HepG2 (cell line): Measurements from ENCODE around the gene RNU1-1.
"Not testable (repeated sequence)": the region's sequence is repeated elsewhere in the genome, so short reads cannot be mapped to it uniquely, and the experiment has no call there.

Experiments used
- ATF2 ChIP-seq: sonication (generic); formaldehyde crosslinking; IDR thresholded peaks from 2 replicates; pipeline ENCODE4 v1.4.0; 2020; ENCODE audit warnings: missing genetic modification reagents
- PAWR ChIP-seq: sonication (generic); formaldehyde crosslinking; IDR thresholded peaks from 2 replicates; pipeline ENCODE4 v1.4.0; 2020; ENCODE audit warnings: missing genetic modification reagents, mild to moderate bottlenecking, borderline replicate concordance
- POLR2A ChIP-seq, 2 experiments: IDR thresholded peaks; 2 replicates each; pipeline ENCODE4 v1.6.1; 2011; ENCODE audit warnings: low read depth in 2 of 2, low read length in 2 of 2, mild to moderate bottlenecking in 1 of 2, moderate library complexity in 1 of 2; ENCODE audit not compliant: insufficient read depth in 1 of 2
- TF ChIP-seq, protein P1 (sequence below): sonication (generic); formaldehyde crosslinking; IDR thresholded peaks from 2 replicates; pipeline ENCODE4 v1.4.0; 2020; ENCODE audit warnings: missing genetic modification reagents

DNA sequence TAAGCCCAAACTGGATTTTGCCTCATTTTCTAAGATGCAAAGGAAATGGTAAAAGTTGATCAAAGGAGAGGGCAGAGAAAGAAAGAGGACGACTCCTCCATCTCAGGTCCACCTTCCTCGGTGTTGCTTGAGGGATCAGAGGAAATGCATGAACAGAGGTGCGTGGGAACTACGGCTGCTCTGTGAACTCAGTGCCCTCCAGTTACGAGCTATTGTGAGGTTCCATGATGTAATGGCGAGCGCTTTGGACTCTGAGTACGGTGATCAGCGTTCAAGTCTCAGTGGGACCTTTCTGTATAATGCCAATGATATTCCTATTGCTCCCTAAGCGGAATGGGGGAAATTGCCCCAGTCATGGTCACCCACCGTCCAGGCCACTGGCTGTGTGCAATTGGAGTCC, 39.2 kb upstream of the RNU1-1 start:
- TF ChIP-seq, protein P1, sequence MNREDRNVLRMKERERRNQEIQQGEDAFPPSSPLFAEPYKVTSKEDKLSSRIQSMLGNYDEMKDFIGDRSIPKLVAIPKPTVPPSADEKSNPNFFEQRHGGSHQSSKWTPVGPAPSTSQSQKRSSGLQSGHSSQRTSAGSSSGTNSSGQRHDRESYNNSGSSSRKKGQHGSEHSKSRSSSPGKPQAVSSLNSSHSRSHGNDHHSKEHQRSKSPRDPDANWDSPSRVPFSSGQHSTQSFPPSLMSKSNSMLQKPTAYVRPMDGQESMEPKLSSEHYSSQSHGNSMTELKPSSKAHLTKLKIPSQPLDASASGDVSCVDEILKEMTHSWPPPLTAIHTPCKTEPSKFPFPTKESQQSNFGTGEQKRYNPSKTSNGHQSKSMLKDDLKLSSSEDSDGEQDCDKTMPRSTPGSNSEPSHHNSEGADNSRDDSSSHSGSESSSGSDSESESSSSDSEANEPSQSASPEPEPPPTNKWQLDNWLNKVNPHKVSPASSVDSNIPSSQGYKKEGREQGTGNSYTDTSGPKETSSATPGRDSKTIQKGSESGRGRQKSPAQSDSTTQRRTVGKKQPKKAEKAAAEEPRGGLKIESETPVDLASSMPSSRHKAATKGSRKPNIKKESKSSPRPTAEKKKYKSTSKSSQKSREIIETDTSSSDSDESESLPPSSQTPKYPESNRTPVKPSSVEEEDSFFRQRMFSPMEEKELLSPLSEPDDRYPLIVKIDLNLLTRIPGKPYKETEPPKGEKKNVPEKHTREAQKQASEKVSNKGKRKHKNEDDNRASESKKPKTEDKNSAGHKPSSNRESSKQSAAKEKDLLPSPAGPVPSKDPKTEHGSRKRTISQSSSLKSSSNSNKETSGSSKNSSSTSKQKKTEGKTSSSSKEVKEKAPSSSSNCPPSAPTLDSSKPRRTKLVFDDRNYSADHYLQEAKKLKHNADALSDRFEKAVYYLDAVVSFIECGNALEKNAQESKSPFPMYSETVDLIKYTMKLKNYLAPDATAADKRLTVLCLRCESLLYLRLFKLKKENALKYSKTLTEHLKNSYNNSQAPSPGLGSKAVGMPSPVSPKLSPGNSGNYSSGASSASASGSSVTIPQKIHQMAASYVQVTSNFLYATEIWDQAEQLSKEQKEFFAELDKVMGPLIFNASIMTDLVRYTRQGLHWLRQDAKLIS (CRISPR knock-in tag): not testable (repeated sequence)
- TF ChIP-seq POLR2A (IDR thresholded peaks at IDR 0.05; ENCODE audit: insufficient read depth in 1 of 2, low read depth in 2 of 2, low read length in 2 of 2); PAWR; ATF2 (CRISPR knock-in tag): not testable (repeated sequence)
